ENCODE results near the gene SNED1.
A peak's percentile ranks its signal among the peaks of the same experiment; 100 is the strongest.
"Not testable (repeated sequence)": the region's sequence is repeated elsewhere in the genome, so short reads cannot be mapped to it uniquely, and the experiment has no call there.

Gene SNED1

GRCh38 chr2:241088376-241088775 lies 90.0 kb downstream of the SNED1 start:
- DNase-seq = no peak

GRCh38 chr2:241088791-241089732 lies 90.6 kb downstream of the SNED1 start:
- no peak for DNase-seq

GRCh38 chr2:241091201-241091600 lies 92.8 kb downstream of the SNED1 start:
- DNase-seq = no peak

GRCh38 chr2:241091734-241092445 lies 93.5 kb downstream of the SNED1 start:
- no peak for DNase-seq

- DNase-seq = no peak
Measured at GRCh38 chr2:241092677-241093076, 94.3 kb downstream of the SNED1 start.

GRCh38 chr2:241093133-241093781 lies 94.8 kb downstream of the SNED1 start:
- DNase-seq = peak; percentile 68

GRCh38 chr2:241094172-241094571 lies 95.8 kb downstream of the SNED1 start:
- DNase-seq = no peak

- DNase-seq = no peak
Measured at GRCh38 chr2:241094924-241095420, 96.6 kb downstream of the SNED1 start.

- no peak for DNase-seq
Measured at GRCh38 chr2:241095594-241096290, 97.3 kb downstream of the SNED1 start.

GRCh38 chr2:241096979-241097378 lies 98.6 kb downstream of the SNED1 start:
- DNase-seq = no peak

- DNase-seq = no peak
Measured at GRCh38 chr2:241099246-241099645, 100.8 kb downstream of the SNED1 start.

- DNase-seq = peak; percentile 84
Measured at GRCh38 chr2:241102239-241102803, 103.9 kb downstream of the SNED1 start, which contains the start of gene MTERF4. Gene MTERF4, minus strand, starts transcription at chr2:241102287. Its CDS starts 14 bp downstream, at chr2:241102273.

- DNase-seq = no peak
Measured at GRCh38 chr2:241103176-241103595, 104.8 kb downstream of the SNED1 start.

- DNase-seq = not testable (repeated sequence)
Measured at GRCh38 chr2:241104611-241105010, 106.2 kb downstream of the SNED1 start.

- no peak for DNase-seq
Measured at GRCh38 chr2:241105641-241106040, 107.2 kb downstream of the SNED1 start.

- DNase-seq = no peak
Measured at GRCh38 chr2:241107031-241107783, 108.8 kb downstream of the SNED1 start.

GRCh38 chr2:241108271-241109209 lies 110.1 kb downstream of the SNED1 start:
- no peak for DNase-seq

GRCh38 chr2:241109210-241110088 lies 111.0 kb downstream of the SNED1 start:
- no peak for DNase-seq

GRCh38 chr2:241110089-241110606 lies 111.7 kb downstream of the SNED1 start:
- DNase-seq = no peak

All from NCI-H526 treated with DMSO at 0.1 percent for 48 hours (cell line).